Measurements from ENCODE around the gene WNT1. TPM values are rescaled to one million over a fixed set of nuclear protein-coding genes. Genes with fewer than 3 reads are reported as not detected.

Gene WNT1
- total RNA-seq, 2 experiments from 2014 or later, result not detected

DNA sequence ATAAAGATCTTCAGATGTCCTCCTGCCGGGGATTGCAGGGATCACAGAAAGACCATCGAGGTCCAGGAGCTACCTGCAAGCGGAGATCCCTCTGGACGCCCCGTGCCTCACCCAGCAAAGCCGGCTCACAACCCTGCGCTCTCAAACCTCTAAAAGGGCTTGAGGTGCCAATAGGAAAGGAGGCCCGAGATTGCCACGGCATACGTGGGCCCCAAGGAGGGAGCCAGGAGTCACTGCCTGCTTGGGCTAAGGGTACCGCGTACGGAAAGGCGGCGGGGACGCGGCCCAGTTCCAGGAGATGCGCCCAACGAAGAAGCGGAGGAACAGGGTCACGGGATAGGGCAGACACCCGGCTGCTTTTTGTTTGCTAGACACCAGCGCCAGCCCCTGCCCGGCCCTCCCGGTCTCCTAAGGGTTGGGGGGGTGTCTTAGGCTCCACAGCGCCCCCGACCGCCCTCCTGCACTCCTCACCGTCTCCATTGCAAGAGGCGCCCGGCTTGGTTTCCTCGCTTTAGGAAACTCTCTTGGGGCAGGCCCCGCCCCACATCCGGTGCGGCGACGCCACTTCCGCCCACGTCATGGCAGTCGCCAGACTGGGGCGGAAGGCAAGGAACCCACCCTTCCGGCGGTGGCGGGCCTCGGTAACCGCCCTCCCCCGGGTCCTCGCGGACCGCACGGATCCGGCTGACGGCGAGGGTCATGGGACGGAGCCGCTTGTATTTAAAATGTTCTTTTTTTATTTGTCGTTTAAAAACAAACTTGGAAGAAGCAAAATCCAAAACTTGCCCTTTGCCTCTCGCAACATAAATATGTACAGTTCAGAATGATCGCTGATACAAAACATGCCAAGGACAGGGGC is 40.4 kb downstream of the WNT1 start, which contains the start of gene PRKAG1:
TSS of gene PRKAG1 (minus strand) at position 516 of the 859 bp plus-strand sequence. CDS start at position 480, 36 bp downstream.
- Mint-ChIP-seq H3K27me3 (no peaks in the 10 kb centered on the region), H3K4me3 (peak within 1 kb of the TSS; percentile 95), H3K36me3 (ENCODE audit: low read depth) (peaks cover 27% of the 10 kb centered on the region), H3K27ac (peak within 1 kb of the TSS; percentile 98), H3K9me3 (no peaks in the 10 kb centered on the region), H3K4me1 (ENCODE audit: low read depth) (peaks cover 23% of the 10 kb centered on the region)
- ChIA-PET POLR2A (interaction anchor here (0.7 to 3.7 kb wide), 13 partner anchors 15 to 113 kb away, joined by 3 to 22 read pairs (median 4); partner anchors contain the start of genes DDN, FKBP11, RHEBL1 and TUBA1B), CTCF (interaction anchor here (0.7 to 7.6 kb wide), 13 partner anchors 10 to 165 kb away, joined by 3 to 57 read pairs (median 3); partner anchors contain the start of genes DDN, FKBP11, RHEBL1 and WNT1)
- intact Hi-C loops (cut with micrococcal nuclease), result no loop called here
- peak; percentile 90 for ATAC-seq
- peak; percentile 57 for TF ChIP-seq CTCF (IDR thresholded peaks at IDR 0.05)
- peak; percentile 96 for DNase-seq

GRCh38 chr12:49019120-49019430 is 41.0 kb downstream of the WNT1 start:
- Mint-ChIP-seq H3K4me3 (peak overlapping the region; percentile 95), H3K27me3 (no peaks in the 10 kb centered on the region), H3K9me3 (no peaks in the 10 kb centered on the region), H3K4me1 (ENCODE audit: low read depth) (peaks cover 23% of the 10 kb centered on the region), H3K27ac (peak overlapping the region; percentile 98), H3K36me3 (ENCODE audit: low read depth) (peaks cover 27% of the 10 kb centered on the region)
- intact Hi-C loops (cut with micrococcal nuclease), result no loop called here
- DNase-seq (no peak), ATAC-seq (peak; percentile 14)
- ChIA-PET POLR2A (interaction anchor here (0.5 to 3.7 kb wide), 5 partner anchors 11 to 113 kb away, joined by 3 to 22 read pairs (median 5); partner anchors contain the start of genes DDN and TUBA1B), CTCF (interaction anchor here (0.9 to 3.3 kb wide), 11 partner anchors 10 to 166 kb away, joined by 3 to 37 read pairs (median 6); partner anchors contain the start of genes DDX23 and WNT1)
- no peak for TF ChIP-seq CTCF (IDR thresholded peaks at IDR 0.05)

GRCh38 chr12:49019443-49020324 is 41.6 kb downstream of the WNT1 start:
- H3K36me3 Mint-ChIP-seq (ENCODE audit: low read depth), result peaks cover 28% of the 10 kb centered on the region
- peaks cover 23% of the 10 kb centered on the region for H3K4me1 Mint-ChIP-seq (ENCODE audit: low read depth)
- no peaks in the 10 kb centered on the region for H3K27me3 Mint-ChIP-seq
- peak overlapping the region; percentile 98 for H3K27ac Mint-ChIP-seq
- TF ChIP-seq CTCF (IDR thresholded peaks at IDR 0.05), result peak; percentile 36
- intact Hi-C loops (cut with micrococcal nuclease), result no loop called here
- no peaks in the 10 kb centered on the region for H3K9me3 Mint-ChIP-seq
- DNase-seq, result peak; percentile 80
- H3K4me3 Mint-ChIP-seq, result peak overlapping the region; percentile 95
- ChIA-PET POLR2A (interaction anchor here (0.5 to 3.7 kb wide), 9 partner anchors 10 to 167 kb away, joined by 3 to 22 read pairs (median 4); partner anchors contain the start of genes DDN, DDX23, FKBP11 and TUBA1B), CTCF (interaction anchor here (0.6 to 3.3 kb wide), 19 partner anchors 10 to 167 kb away, joined by 3 to 37 read pairs (median 5); partner anchors contain the start of genes DDX23 and WNT1)
- ATAC-seq, result peak; percentile 14

- intact Hi-C loops (cut with micrococcal nuclease), result no loop called here
- H3K27ac Mint-ChIP-seq, result peak overlapping the region; percentile 2
- H3K4me3 Mint-ChIP-seq, result no peak overlapping the region
- no peak for DNase-seq
- peaks cover 26% of the 10 kb centered on the region for H3K36me3 Mint-ChIP-seq (ENCODE audit: low read depth)
- ATAC-seq, result no peak
- H3K9me3 Mint-ChIP-seq, result no peaks in the 10 kb centered on the region
- TF ChIP-seq CTCF (IDR thresholded peaks at IDR 0.05), result no peak
- CTCF ChIA-PET, result interaction anchor here (1.0 to 3.3 kb wide), 16 partner anchors 11 to 168 kb away, joined by 3 to 37 read pairs (median 6); partner anchors contain the start of genes DDX23 and WNT1
- no peaks in the 10 kb centered on the region for H3K27me3 Mint-ChIP-seq
- H3K4me1 Mint-ChIP-seq (ENCODE audit: low read depth), result peaks cover 23% of the 10 kb centered on the region
- POLR2A ChIA-PET, result interaction anchor here (0.9 to 3.7 kb wide), 6 partner anchors 10 to 168 kb away, joined by 3 to 22 read pairs (median 4); partner anchors contain the start of genes DDX23, FKBP11 and TUBA1B
These were observed 42.3 kb downstream of the WNT1 start for GRCh38 chr12:49020441-49020840.
